T follicular helper cell (primary cell): ENCODE results near the gene CCDC85C.

Experiments used
- DNase-seq: peaks from one replicate; pipeline ENCODE4 v3.0.0-alpha.2; 2020; ENCODE audit warnings: low read depth

CCDC85C gene

GRCh38 chr14:99539491-99539890 is 64.5 kb downstream of the CCDC85C start:
- no peak for DNase-seq

DNA sequence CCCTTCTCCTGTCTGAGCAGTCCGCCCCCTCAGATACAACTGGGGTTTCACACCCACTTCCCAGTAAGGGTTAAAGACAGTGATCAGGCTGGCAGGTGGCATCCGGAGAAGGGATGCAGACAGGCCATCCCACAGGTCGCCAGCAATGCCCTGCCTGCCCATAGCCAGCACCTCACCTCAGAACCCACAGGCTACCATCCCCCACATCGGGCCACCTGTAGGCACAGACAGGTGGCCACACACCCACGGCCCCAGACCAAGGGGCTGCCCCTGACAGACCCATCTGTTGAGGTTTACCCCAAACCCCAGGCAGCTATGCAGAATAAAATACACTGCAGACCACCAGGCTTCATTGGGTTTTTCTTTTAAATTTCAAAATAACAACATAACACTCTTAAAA is 65.3 kb downstream of the CCDC85C start:
- no peak for DNase-seq

GRCh38 chr14:99538275-99538674 is 65.7 kb downstream of the CCDC85C start:
- no peak for DNase-seq

DNA sequence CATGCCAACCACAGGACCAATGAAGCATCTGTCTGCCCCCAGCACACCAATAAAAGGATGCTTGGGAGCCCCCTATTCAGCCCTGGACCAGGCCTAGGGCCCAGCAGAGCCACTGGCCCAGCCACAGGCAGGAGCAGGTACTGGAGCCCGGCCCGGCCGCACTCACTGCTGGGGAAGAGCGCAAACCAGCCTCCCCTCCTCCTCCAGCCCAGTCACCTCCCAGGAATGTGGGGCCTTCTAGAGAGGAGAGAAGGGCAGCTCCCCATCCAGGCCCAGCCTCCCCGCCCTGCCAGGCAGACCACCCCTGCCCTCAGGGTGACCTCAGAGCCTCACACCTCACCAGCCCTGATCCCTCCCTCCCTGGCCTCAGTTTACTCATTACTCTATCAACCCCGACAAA is 66.6 kb downstream of the CCDC85C start:
- DNase-seq, result no peak

- DNase-seq, result no peak
These were observed 67.9 kb downstream of the CCDC85C start for GRCh38 chr14:99535908-99536778.

GRCh38 chr14:99535448-99535847 is 68.6 kb downstream of the CCDC85C start:
- DNase-seq, result no peak

DNA sequence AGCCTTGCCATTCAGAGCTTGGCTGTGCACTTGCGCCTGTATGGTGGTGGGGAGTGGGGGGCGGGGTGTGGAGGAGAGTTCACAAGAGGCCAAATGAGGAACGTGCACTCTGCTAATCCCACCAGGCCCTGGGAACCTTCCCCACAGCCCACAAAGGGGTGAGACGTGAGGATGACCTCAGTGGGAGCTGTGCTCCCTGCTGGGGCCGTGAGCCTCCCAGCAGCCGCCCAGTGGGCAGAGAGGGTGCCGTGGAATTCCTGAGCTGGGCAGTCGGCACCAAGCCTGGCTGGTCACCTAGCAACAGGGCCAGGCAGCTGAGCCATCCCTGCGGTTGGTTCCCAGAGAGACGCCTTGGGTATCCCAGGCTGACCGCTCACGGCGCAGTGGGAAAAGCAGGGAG is 69.1 kb downstream of the CCDC85C start:
- no peak for DNase-seq

DNA sequence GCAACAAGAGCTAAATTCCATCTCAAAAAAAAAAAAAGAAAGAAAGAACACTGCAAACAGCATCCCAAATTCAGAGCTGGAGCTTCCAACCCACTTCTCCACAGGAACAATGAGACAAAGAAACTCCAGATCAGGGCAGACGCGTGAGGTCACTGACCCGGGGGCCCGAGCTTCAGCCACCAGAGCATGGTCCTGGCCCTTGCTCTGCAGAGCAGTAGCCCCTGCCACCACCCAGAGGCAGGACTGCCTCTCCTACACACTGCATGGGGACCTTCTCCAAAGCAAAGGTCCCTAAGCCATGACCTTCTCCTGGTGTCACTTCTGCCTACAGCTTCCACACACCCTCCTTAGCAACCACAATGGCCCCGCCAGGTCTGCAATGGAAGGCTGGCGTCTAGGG is 69.7 kb downstream of the CCDC85C start:
- DNase-seq, result no peak

DNA sequence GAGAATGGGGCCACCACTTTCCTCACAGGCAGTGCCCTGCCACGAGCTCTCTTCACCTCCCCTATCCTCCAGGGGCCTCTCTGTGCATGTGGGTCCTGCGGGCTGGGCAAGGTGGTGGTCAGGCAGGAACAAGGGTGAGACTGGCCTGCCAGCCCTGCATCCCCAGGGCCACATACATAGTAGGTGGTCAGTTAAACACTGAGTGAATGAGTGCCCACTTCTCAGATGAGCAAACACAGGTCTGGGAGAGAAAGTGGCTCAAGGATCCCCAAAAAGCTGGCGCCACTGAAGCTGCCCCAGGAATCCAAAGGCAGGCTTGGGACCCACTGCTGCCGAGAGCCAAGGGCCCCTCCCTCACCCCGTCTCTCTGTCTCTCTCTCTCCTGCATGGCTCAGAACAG is 71.7 kb downstream of the CCDC85C start:
- no peak for DNase-seq

- no peak for DNase-seq
These were observed 72.5 kb downstream of the CCDC85C start for GRCh38 chr14:99531251-99532096.

DNA sequence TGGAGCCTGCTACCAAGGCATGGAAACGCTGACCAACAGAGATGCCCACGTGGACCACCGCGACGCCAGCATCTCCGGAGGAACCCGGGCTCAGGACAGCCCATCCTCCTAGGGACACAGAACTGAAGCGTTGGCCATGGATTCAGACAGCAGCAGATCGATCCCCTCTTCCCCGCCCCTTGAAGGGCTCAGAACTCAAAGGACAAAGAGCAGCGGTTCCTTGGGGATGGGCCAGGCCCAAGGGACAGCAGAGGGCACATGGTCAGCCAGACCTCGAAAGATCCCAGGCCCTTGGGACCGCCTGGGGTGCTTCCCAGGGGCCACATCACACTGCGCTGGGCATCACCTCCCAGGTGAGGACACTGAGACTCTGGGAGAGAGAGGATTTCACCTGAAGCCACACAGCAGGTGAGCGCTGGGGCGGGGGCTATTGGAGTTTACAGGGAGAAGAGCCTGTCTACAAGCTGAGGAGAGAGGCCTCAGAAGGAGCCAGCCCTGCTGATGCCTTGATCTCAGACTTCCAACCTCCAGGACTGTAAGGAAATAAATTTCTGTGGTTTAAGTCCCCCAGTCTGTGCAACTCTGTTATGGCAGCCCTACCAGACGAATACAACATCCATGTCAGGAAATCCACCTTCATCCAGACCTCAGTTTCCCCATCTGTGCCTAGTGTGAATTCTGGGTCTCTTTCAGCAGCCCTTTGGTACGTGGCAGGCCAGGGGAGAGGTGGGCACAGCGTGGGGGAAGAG is 73.4 kb downstream of the CCDC85C start:
- no peak for DNase-seq

GRCh38 chr14:99529899-99530298 is 74.1 kb downstream of the CCDC85C start:
- no peak for DNase-seq

DNA sequence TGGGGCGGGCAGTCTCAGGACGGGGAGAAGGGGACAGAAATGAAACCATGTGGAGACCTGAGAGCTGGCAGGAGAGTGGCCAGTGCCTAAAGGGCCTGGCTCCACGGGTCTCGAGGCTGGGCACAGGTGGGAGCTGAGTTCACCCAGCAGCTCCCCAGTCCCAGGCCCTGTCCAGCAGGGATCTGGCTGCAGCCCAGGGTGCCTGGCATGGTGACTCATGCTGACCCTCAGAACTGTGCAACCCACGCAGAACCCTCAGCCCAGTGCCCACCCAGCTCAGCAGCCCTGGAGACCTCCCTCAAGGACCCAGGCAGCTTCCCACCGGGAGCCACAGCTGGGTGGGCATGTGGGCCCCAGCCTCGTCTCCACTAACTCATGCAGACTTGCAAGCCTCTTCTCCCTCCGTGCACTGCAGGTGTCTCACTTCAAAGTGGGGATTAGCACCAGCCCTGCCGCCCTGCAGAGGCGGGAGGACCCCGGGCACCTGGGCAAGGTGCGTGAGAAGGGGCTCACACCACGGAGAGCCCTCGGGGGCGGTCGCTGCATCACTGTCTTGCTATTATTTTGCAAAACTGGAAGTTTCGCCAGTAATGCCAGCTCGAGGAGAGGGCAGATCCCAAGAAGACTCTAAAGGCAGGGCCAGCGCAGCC is 76.5 kb downstream of the CCDC85C start:
- DNase-seq, result no peak

GRCh38 chr14:99527026-99527425 is 77.0 kb downstream of the CCDC85C start:
- DNase-seq, result no peak

DNA sequence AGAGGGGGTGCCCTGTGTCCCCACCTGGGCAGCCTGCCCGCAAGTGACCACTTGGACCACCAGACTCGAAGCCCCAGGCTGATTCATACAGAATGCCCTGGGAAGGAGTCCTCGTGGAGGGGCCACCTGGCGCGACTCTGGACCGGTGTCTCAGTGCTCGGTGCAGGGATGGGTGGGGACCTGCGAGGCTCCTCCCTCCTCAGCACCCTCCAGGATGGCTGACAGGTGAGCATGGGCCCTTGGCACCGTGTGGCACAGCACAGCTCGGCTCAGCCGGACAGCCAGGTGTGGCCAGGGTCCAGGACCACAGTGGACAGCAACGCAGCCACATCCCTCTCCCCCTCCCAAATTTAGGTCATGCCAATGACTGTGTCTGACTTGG is 78.3 kb downstream of the CCDC85C start:
- no peak for DNase-seq

GRCh38 chr14:99524804-99525698 is 79.0 kb downstream of the CCDC85C start:
- DNase-seq, result no peak

GRCh38 chr14:99524091-99524661 is 79.8 kb downstream of the CCDC85C start:
- no peak for DNase-seq

DNA sequence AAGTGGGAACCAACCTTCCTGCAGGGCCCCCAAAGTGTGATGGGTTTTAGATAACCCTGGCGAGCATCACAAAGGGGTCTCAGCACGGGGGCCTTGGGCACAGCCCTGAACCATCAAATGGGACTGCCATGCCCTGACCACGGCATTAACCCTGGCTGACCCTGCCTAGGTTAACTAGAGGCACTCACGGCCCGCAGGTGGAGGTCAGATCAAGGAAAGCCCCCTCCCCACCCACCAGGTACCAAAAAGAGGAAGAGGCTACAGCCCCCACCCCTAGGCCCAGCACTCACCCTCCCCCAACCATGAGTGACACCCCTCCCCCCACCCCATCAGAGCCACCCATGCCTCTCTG is 80.3 kb downstream of the CCDC85C start:
- no peak for DNase-seq

- DNase-seq, result no peak
These were observed 80.9 kb downstream of the CCDC85C start for GRCh38 chr14:99522934-99523703.

GRCh38 chr14:99522457-99522891 is 81.5 kb downstream of the CCDC85C start:
- DNase-seq, result no peak
